Measurements from ENCODE around the gene SCART1. TPM values are rescaled to one million over a fixed set of nuclear protein-coding genes. Genes with fewer than 3 reads are reported as not detected.
A peak's percentile ranks its signal among the peaks of the same experiment; 100 is the strongest.

Gene SCART1
- total and polyA plus RNA-seq, 7 donors: 0.08 to 1.8 (median 0.58) TPM

DNA sequence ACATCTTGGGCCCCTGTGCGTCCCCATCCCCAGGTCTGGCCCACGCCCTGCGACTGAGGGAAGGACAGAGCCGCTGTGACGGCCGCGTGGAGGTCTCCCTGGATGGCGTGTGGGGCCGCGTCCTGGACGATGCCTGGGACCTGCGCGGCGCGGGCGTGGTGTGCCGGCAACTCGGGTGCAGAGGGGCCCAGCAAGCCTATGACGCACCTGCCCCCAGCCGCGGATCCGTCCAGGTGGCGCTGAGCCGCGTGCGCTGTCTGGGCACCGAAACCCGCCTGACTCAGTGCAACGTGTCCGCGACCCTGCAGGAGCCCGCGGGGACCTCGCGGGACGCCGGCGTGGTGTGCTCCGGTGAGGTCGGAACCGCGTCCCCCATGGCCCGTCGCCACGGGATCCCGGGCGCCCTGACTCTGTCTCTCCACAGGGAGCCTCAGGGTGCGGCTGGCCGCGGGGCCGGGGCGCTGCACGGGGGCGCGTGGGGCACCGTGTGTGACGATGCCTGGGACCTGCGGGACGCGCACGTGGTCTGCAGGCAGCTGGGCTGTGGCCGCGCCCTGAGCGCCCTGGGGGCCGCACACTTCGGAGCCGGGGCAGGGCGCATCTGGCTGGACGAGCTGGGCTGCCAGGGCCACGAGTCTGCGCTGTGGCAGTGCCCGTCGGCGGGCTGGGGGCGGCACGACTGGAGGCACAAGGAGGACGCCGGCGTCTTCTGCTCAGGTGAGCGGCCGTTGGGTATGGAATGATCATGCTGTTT is 5.9 kb downstream of the SCART1 start:
- Histone ChIP-seq H3K27ac (no peak overlapping the region), H3K4me3 (no peak overlapping the region), H3K9me3 (no peaks in the 10 kb centered on the region), H3K36me3 (ENCODE audit: insufficient read depth in 1 of 2, low read depth in 1 of 2) (no peaks in the 10 kb centered on the region), H3K4me1 (no peaks in the 10 kb centered on the region), H3K27me3 (ENCODE audit: insufficient read depth in 3 of 3, low read length in 2 of 3) (peaks cover 0 to 2% (median 0%) of the 10 kb centered on the region in 3 donors)
- peak in 1 of 2 donors; percentile 45 for DNase-seq
- TF ChIP-seq, protein P1, sequence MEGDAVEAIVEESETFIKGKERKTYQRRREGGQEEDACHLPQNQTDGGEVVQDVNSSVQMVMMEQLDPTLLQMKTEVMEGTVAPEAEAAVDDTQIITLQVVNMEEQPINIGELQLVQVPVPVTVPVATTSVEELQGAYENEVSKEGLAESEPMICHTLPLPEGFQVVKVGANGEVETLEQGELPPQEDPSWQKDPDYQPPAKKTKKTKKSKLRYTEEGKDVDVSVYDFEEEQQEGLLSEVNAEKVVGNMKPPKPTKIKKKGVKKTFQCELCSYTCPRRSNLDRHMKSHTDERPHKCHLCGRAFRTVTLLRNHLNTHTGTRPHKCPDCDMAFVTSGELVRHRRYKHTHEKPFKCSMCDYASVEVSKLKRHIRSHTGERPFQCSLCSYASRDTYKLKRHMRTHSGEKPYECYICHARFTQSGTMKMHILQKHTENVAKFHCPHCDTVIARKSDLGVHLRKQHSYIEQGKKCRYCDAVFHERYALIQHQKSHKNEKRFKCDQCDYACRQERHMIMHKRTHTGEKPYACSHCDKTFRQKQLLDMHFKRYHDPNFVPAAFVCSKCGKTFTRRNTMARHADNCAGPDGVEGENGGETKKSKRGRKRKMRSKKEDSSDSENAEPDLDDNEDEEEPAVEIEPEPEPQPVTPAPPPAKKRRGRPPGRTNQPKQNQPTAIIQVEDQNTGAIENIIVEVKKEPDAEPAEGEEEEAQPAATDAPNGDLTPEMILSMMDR (IDR thresholded peaks at IDR 0.05): no peak
- WGBS, 3 donors: 47 to 70% (median 58%) methylated on average over 70 to 81 of the region's 81 CpGs
- intact Hi-C loops (cut with DNase I): no loop called here
- no peak for ATAC-seq

DNA sequence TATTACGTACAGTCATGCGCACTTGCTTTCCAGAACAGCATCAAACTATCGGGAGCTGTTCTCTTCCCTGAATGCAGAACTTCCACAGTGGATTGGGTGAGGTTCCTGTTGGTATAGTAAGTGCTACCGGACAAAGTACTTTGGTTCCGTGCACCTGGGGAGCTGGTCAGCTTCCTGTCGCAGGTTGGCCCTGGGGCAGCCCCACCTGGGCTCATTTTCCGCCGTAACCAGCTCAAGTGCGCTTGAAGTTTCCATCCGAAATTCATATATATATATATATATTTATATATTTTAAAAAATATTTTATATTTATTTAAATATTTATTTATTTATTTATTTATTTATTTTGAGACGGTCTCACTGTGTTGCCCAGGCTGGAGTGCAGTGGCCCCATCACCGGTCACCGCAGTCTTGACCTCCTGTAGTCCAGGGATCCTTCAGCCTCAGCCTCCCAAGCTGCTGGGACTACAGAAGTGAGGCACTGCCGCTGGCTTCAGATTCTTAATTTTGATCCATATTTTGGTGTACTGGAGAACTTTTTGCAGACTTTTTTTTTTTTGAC is 6.5 kb downstream of the SCART1 start:
- Histone ChIP-seq H3K27ac (no peak overlapping the region), H3K4me3 (no peak overlapping the region), H3K4me1 (no peaks in the 10 kb centered on the region), H3K27me3 (ENCODE audit: insufficient read depth in 3 of 3, low read length in 2 of 3) (peaks cover 0 to 2% (median 0%) of the 10 kb centered on the region in 3 donors), H3K36me3 (ENCODE audit: insufficient read depth in 1 of 2, low read depth in 1 of 2) (no peaks in the 10 kb centered on the region), H3K9me3 (no peaks in the 10 kb centered on the region)
- TF ChIP-seq, protein P1 (IDR thresholded peaks at IDR 0.05): no peak
- intact Hi-C loops (cut with DNase I): no loop called here
- DNase-seq (no peak), ATAC-seq (no peak)
- WGBS, 3 donors: 93 to 96% (median 94%) methylated on average over 14 of the region's 14 CpGs

DNA sequence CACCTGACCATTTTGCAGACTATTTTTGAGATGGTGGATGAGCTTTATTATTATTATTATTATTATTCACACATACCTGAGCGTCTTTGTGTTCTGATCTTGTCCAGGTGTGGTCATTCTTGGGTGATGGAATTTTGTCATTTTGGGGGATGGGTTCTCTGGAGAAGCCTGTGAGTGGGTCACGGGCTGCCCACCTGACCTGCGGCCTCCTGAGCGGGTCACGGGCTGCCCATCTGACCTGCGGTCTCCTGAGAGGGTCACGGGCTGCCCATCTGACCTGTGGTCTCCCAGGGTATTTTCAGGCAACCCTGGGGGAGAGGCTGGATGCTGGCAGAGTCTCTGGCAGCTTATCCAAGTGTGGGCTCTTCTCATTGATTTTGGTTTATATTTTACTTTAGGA is 7.3 kb downstream of the SCART1 start:
- peaks cover 0 to 2% (median 0%) of the 10 kb centered on the region in 3 donors for H3K27me3 ChIP-seq (ENCODE audit: insufficient read depth in 3 of 3, low read length in 2 of 3)
- ATAC-seq (no peak), DNase-seq (no peak)
- WGBS, 3 donors: 88 to 95% (median 90%) methylated on average over 7 of the region's 7 CpGs
- no peak overlapping the region for H3K4me3 ChIP-seq
- H3K9me3 ChIP-seq: no peaks in the 10 kb centered on the region
- no peak overlapping the region for H3K27ac ChIP-seq
- intact Hi-C loops (cut with DNase I): no loop called here
- no peaks in the 10 kb centered on the region for H3K36me3 ChIP-seq (ENCODE audit: insufficient read depth in 1 of 2, low read depth in 1 of 2)
- no peaks in the 10 kb centered on the region for H3K4me1 ChIP-seq
- TF ChIP-seq, protein P1 (IDR thresholded peaks at IDR 0.05): no peak

DNA sequence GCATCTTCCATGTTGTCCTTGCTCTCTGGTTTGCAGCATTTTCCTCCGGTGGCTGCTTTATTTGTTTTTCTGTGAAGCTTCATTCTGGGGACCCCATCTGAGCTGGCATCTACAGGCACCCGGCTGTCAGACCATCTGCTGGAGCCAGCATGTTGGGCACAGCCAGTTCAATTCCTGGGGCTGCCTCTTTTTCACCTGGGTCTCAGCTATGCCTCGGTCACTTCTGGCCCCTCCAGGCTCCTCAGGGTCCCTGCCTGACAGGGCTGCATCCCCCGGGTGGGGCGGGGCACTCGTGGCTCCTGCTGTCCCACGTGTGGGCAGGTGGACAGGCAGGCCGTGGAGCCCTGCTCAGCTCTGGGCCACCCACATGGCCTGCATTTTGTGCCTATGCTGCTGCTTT is 8.1 kb downstream of the SCART1 start:
- Histone ChIP-seq H3K27me3 (ENCODE audit: insufficient read depth in 3 of 3, low read length in 2 of 3) (peaks cover 0 to 2% (median 0%) of the 10 kb centered on the region in 3 donors), H3K27ac (no peak overlapping the region), H3K4me1 (no peaks in the 10 kb centered on the region), H3K36me3 (ENCODE audit: insufficient read depth in 1 of 2, low read depth in 1 of 2) (no peaks in the 10 kb centered on the region), H3K9me3 (no peaks in the 10 kb centered on the region), H3K4me3 (no peak overlapping the region)
- no peak for DNase-seq
- no peak for ATAC-seq
- TF ChIP-seq, protein P1 (IDR thresholded peaks at IDR 0.05): no peak
- WGBS, 3 donors: 73 to 75% (median 73%) methylated on average over 8 of the region's 8 CpGs
- intact Hi-C loops (cut with DNase I): no loop called here
